GM12878 (cell line): ENCODE data around the gene PPP1R13B.

Source experiments
- CBFB ChIP-seq: IDR thresholded peaks from 2 replicates; pipeline ENCODE4 v1.6.1; 2016; ENCODE audit warnings: antibody characterized with exemption, low read depth
- EGR1 ChIP-seq, 2 experiments: IDR thresholded peaks; 1 replicate in 1 of 2; 2 replicates in 1 of 2; pipeline ENCODE4 v1.6.1; 2011 to 2012; ENCODE audit warnings: low read depth in 2 of 2, low read length in 2 of 2, borderline replicate concordance in 1 of 2, mild to moderate bottlenecking in 1 of 2, moderate library complexity in 1 of 2
- FOS ChIP-seq: IDR thresholded peaks from 3 replicates; pipeline ENCODE4 v1.6.1; 2011; ENCODE audit warnings: borderline replicate concordance; ENCODE audit not compliant: insufficient read length; ENCODE audit errors: extremely low read depth
- NR2C2 ChIP-seq: IDR thresholded peaks from 2 replicates; pipeline ENCODE4 v1.6.1; 2011; ENCODE audit warnings: borderline replicate concordance, low read depth; ENCODE audit not compliant: control insufficient read depth, insufficient read length
- POLR2A ChIP-seq: IDR thresholded peaks from 2 replicates; pipeline ENCODE4 v1.6.1; 2011; ENCODE audit warnings: low read depth, mild to moderate bottlenecking, low read length
- POLR2AphosphoS5 ChIP-seq: IDR thresholded peaks from 2 replicates; pipeline ENCODE4 v1.6.1; 2011; ENCODE audit warnings: mild to moderate bottlenecking, low read length, inconsistent platforms
- RAD21 ChIP-seq: IDR thresholded peaks from 2 replicates; pipeline ENCODE4 v1.6.1; 2011; ENCODE audit warnings: mild to moderate bottlenecking, low read depth, low read length, moderate library complexity; ENCODE audit not compliant: insufficient read depth
- RBBP5 ChIP-seq: fragments of 200-600 bp; sonication (generic); conservative IDR thresholded peaks from 2 replicates; pipeline ENCODE4 v1.6.1; 2016
- SP1 ChIP-seq: IDR thresholded peaks from one replicate; pipeline ENCODE4 v1.6.1; 2011; ENCODE audit warnings: low read depth, low read length
- TBL1XR1 ChIP-seq: IDR thresholded peaks from 2 replicates; pipeline ENCODE4 v1.6.1; 2012; ENCODE audit warnings: low read depth, low read length, improper control_type of control experiment
- ZNF24 ChIP-seq: fragments of 450-650 bp; IDR thresholded peaks from 2 replicates; pipeline ENCODE4 v1.6.1; 2017; ENCODE audit warnings: antibody characterized with exemption, mild to moderate bottlenecking
- TF ChIP-seq, protein P1 (sequence below): fragments of 450-650 bp; IDR thresholded peaks from 2 replicates; pipeline ENCODE4 v1.6.1; 2017; ENCODE audit warnings: antibody characterized with exemption, mild to moderate bottlenecking, moderate library complexity
- TF ChIP-seq, protein P2 (sequence below): IDR thresholded peaks from 2 replicates; pipeline ENCODE4 v1.6.1; 2011; ENCODE audit warnings: borderline replicate concordance, low read depth, mild to moderate bottlenecking, moderate library complexity, low read length; ENCODE audit not compliant: insufficient read depth, poor library complexity, severe bottlenecking
- TF ChIP-seq, protein P3 (sequence below), 3 experiments: IDR thresholded peaks in 2 of 3; conservative IDR thresholded peaks in 1 of 3; 2 replicates each; pipeline ENCODE4 v1.5.1; 2011; ENCODE audit warnings: low read depth in 3 of 3, low read length in 3 of 3, mild to moderate bottlenecking in 3 of 3, control low read depth in 2 of 3, moderate library complexity in 2 of 3, inconsistent platforms in 1 of 3, mixed read lengths in 1 of 3; ENCODE audit not compliant: control insufficient read depth in 2 of 3, insufficient read depth in 1 of 3; ENCODE audit errors: extremely low read depth in 1 of 3

DNA sequence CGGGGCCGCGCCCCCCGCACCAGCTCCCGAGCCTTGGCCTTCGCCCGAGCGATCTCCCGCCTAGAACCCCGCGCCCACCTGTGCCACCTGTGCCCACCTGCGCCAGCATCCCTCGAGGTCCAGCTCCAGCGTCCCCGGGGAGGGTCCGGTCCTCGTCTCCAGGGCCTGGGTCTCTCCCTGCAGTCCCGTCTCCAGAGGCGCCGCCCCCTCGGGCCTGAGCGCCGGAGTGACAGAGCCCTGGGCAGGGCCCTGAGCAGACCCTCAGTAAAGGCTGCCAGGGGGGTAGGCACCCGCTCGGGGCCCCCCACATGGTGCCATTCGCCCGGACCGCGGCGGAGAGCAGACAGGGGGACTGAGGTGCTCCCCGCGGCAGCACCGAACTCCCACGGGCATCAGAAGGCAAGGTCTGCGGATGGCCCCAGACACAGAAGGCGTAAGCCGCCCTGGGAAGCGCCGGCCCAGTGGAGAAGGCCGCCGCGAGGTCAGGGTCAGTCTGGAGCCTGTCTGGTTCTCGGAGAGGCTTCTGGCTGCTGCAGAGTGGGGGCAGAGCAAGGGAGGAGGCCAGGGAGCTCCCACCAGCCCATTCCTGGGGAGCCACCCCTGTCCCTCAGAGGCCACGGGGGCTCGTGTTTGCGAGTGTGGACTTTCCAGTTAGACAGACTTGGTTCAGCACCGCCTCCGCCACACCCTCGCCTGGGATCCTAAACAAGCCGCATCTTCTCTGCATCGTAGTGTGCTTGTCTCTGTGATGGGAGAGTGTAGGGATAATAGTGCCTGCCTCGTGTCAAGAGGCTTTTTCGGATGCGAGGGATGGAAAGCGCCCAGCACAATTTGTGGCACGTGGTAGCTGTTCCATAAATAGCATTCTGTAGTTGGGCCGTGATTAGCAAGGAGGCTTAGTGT lies 1.1 kb upstream of the PPP1R13B start:
- TF ChIP-seq, protein P1, sequence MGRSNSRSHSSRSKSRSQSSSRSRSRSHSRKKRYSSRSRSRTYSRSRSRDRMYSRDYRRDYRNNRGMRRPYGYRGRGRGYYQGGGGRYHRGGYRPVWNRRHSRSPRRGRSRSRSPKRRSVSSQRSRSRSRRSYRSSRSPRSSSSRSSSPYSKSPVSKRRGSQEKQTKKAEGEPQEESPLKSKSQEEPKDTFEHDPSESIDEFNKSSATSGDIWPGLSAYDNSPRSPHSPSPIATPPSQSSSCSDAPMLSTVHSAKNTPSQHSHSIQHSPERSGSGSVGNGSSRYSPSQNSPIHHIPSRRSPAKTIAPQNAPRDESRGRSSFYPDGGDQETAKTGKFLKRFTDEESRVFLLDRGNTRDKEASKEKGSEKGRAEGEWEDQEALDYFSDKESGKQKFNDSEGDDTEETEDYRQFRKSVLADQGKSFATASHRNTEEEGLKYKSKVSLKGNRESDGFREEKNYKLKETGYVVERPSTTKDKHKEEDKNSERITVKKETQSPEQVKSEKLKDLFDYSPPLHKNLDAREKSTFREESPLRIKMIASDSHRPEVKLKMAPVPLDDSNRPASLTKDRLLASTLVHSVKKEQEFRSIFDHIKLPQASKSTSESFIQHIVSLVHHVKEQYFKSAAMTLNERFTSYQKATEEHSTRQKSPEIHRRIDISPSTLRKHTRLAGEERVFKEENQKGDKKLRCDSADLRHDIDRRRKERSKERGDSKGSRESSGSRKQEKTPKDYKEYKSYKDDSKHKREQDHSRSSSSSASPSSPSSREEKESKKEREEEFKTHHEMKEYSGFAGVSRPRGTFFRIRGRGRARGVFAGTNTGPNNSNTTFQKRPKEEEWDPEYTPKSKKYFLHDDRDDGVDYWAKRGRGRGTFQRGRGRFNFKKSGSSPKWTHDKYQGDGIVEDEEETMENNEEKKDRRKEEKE, result no peak
- TF ChIP-seq, protein P2, sequence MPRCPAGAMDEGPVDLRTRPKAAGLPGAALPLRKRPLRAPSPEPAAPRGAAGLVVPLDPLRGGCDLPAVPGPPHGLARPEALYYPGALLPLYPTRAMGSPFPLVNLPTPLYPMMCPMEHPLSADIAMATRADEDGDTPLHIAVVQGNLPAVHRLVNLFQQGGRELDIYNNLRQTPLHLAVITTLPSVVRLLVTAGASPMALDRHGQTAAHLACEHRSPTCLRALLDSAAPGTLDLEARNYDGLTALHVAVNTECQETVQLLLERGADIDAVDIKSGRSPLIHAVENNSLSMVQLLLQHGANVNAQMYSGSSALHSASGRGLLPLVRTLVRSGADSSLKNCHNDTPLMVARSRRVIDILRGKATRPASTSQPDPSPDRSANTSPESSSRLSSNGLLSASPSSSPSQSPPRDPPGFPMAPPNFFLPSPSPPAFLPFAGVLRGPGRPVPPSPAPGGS, result no peak
- no peak for TF ChIP-seq RAD21
- TF ChIP-seq EGR1 (IDR thresholded peaks at IDR 0.05; ENCODE audit: borderline replicate concordance in 1 of 2, low read depth in 2 of 2, low read length in 2 of 2), result no peak
- TF ChIP-seq, protein P3, sequence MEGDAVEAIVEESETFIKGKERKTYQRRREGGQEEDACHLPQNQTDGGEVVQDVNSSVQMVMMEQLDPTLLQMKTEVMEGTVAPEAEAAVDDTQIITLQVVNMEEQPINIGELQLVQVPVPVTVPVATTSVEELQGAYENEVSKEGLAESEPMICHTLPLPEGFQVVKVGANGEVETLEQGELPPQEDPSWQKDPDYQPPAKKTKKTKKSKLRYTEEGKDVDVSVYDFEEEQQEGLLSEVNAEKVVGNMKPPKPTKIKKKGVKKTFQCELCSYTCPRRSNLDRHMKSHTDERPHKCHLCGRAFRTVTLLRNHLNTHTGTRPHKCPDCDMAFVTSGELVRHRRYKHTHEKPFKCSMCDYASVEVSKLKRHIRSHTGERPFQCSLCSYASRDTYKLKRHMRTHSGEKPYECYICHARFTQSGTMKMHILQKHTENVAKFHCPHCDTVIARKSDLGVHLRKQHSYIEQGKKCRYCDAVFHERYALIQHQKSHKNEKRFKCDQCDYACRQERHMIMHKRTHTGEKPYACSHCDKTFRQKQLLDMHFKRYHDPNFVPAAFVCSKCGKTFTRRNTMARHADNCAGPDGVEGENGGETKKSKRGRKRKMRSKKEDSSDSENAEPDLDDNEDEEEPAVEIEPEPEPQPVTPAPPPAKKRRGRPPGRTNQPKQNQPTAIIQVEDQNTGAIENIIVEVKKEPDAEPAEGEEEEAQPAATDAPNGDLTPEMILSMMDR (IDR thresholded peaks at IDR 0.05 in 2 of 3, conservative IDR thresholded peaks at IDR 0.05 in 1 of 3; ENCODE audit: control insufficient read depth in 2 of 3, extremely low read depth in 1 of 3, insufficient read depth in 1 of 3, low read depth in 3 of 3, low read length in 3 of 3), result no peak
- no peak for TF ChIP-seq POLR2A
- no peak for TF ChIP-seq CBFB
- TF ChIP-seq NR2C2, result no peak
- TF ChIP-seq ZNF24, result no peak
- TF ChIP-seq TBL1XR1, result no peak
- no peak for TF ChIP-seq SP1
- TF ChIP-seq POLR2AphosphoS5, result no peak
- TF ChIP-seq RBBP5, result no peak
- no peak for TF ChIP-seq FOS
